SK-N-DZ (cell line): Measurements from ENCODE around the gene PRSS56. TPM values are rescaled to one million over a fixed set of nuclear protein-coding genes. Genes with fewer than 3 reads are reported as not detected.

ENCODE experiments used
- DNase-seq: peaks from one replicate; pipeline ENCODE4 v3.0.0-alpha.2; 2015; ENCODE audit warnings: low spot score
- polyA plus RNA-seq, 2 experiments: library from polyadenylated mRNA; depleted of rRNA; stranded (reverse); fragments of >200 nt; gene quantifications; 2 replicates each; pipeline ENCODE4 v1.2.3, GENCODE V29; 2014

The PRSS56 gene
- not detected in 2 replicates for polyA plus RNA-seq (2014; cell fraction: cytosol; rRNA removed)
- polyA plus RNA-seq (2014; cell fraction: nucleus; rRNA removed) = not detected in 2 replicates

GRCh38 chr2:232519581-232520438, at the start of gene PRSS56:
PRSS56 (plus strand) TSS chr2:232520388; CDS start chr2:232520599, 211 bp downstream.
- DNase-seq = no peak

- DNase-seq = no peak
Observed at GRCh38 chr2:232473467-232473890, 46.7 kb upstream of the PRSS56 start.

GRCh38 chr2:232476045-232476444, 44.1 kb upstream of the PRSS56 start:
- DNase-seq = no peak

- no peak for DNase-seq
Observed at GRCh38 chr2:232476791-232477190, 43.4 kb upstream of the PRSS56 start.

GRCh38 chr2:232477751-232478510, 42.3 kb upstream of the PRSS56 start:
- DNase-seq = no peak

- no peak for DNase-seq
Observed at GRCh38 chr2:232478571-232479340, 41.4 kb upstream of the PRSS56 start.

GRCh38 chr2:232479341-232480200, 40.6 kb upstream of the PRSS56 start:
- no peak for DNase-seq

GRCh38 chr2:232480201-232481190, 39.7 kb upstream of the PRSS56 start:
- no peak for DNase-seq

- no peak for DNase-seq
Observed at GRCh38 chr2:232481322-232482140, 38.7 kb upstream of the PRSS56 start.

GRCh38 chr2:232482301-232483238, 37.6 kb upstream of the PRSS56 start:
- DNase-seq = no peak

GRCh38 chr2:232483311-232483922, 36.8 kb upstream of the PRSS56 start:
- no peak for DNase-seq

GRCh38 chr2:232483923-232484627, 36.1 kb upstream of the PRSS56 start:
- no peak for DNase-seq

- no peak for DNase-seq
Observed at GRCh38 chr2:232484628-232485347, 35.4 kb upstream of the PRSS56 start.

GRCh38 chr2:232485348-232485756, 34.8 kb upstream of the PRSS56 start:
- DNase-seq = no peak

GRCh38 chr2:232485757-232486557, 34.2 kb upstream of the PRSS56 start:
- no peak for DNase-seq
